HEK293 (cell line): ENCODE data around the gene ZNF93.
"Not testable (repeated sequence)": the region's sequence is repeated elsewhere in the genome, so short reads cannot be mapped to it uniquely, and the experiment has no call there.

ENCODE experiments used
- CTCF ChIA-PET: fragments of 350-600 bp; formaldehyde crosslinking; extraction: SDS; loops from one replicate; lab custom pipeline; 2021; ENCODE audit warnings: antibody characterized with exemption; lab: Yijun Ruan, JAX
- POLR2A ChIA-PET: fragments of 300-600 bp; formaldehyde crosslinking; extraction: SDS; loops from one replicate; lab custom pipeline; 2020; ENCODE audit warnings: antibody characterized with exemption, inconsistent platforms; lab: Yijun Ruan, JAX
- H3K27ac ChIP-seq: fragments of 200-500 bp; sonication (Bioruptor generic); 2 replicates; pipeline ENCODE4 v1.5.1; 2014; ENCODE audit warnings: low read depth, low read length, control low read depth, inconsistent platforms; ENCODE audit errors: extremely low read depth
- H3K36me3 ChIP-seq, 2 experiments: fragments of 200-500 bp in 1 of 2; sonication (Bioruptor generic) in 1 of 2; 1 replicate in 1 of 2; 2 replicates in 1 of 2; pipeline ENCODE4 v1.5.1; 2014 to 2017; ENCODE audit warnings: inconsistent platforms in 2 of 2, low read length in 2 of 2; ENCODE audit not compliant: control insufficient read depth in 2 of 2, insufficient read depth in 1 of 2
- H3K4me1 ChIP-seq: fragments of 200-500 bp; sonication (Bioruptor generic); 2 replicates; pipeline ENCODE4 v1.5.1; 2014; ENCODE audit warnings: mild to moderate bottlenecking, low read length, inconsistent platforms; ENCODE audit not compliant: control insufficient read depth, insufficient read depth
- H3K4me3 ChIP-seq: 2 replicates; pipeline ENCODE4 v1.5.1; 2011; ENCODE audit warnings: low read depth, mild to moderate bottlenecking, control low read depth, low read length, moderate library complexity
- H3K9me3 ChIP-seq: fragments of 200-500 bp; sonication (Bioruptor generic); 2 replicates; pipeline ENCODE4 v1.5.1; 2014; ENCODE audit warnings: low read depth, low read length, inconsistent platforms; ENCODE audit not compliant: control insufficient read depth, insufficient read depth
- IKZF3 ChIP-seq: fragments of 450-650 bp; IDR thresholded peaks from 2 replicates; pipeline ENCODE4 v1.5.0; 2018; ENCODE audit warnings: missing biosample characterization, mild to moderate bottlenecking, missing genetic modification characterization, moderate library complexity
- OVOL3 ChIP-seq: fragments of 450-650 bp; formaldehyde crosslinking; IDR thresholded peaks from 2 replicates; pipeline ENCODE4 v1.5.1; 2016; ENCODE audit warnings: missing biosample characterization, missing genetic modification characterization
- SP3 ChIP-seq: fragments of 450-650 bp; formaldehyde crosslinking; IDR thresholded peaks from 2 replicates; pipeline ENCODE4 v1.5.1; 2016; ENCODE audit warnings: missing biosample characterization, missing genetic modification characterization
- YY1 ChIP-seq: fragments of 450-650 bp; formaldehyde crosslinking; IDR thresholded peaks from 2 replicates; pipeline ENCODE4 v1.5.1; 2018; ENCODE audit warnings: missing biosample characterization, missing genetic modification characterization
- ZBTB1 ChIP-seq: fragments of 450-650 bp; formaldehyde crosslinking; IDR thresholded peaks from 2 replicates; pipeline ENCODE4 v1.5.1; 2016; ENCODE audit warnings: missing biosample characterization, missing genetic modification characterization
- ZBTB7A ChIP-seq: fragments of 450-650 bp; formaldehyde crosslinking; IDR thresholded peaks from 2 replicates; pipeline ENCODE4 v1.5.1; 2016; ENCODE audit warnings: low read depth, missing biosample characterization, missing genetic modification characterization
- ZFHX2 ChIP-seq: fragments of 450-650 bp; formaldehyde crosslinking; conservative IDR thresholded peaks from 2 replicates; pipeline ENCODE4 v1.5.1; 2016; ENCODE audit warnings: missing biosample characterization, missing genetic modification characterization
- ZFP37 ChIP-seq: fragments of 450-650 bp; formaldehyde crosslinking; IDR thresholded peaks from 2 replicates; pipeline ENCODE4 v1.5.1; 2016; ENCODE audit warnings: missing biosample characterization, missing genetic modification characterization
- ZNF10 ChIP-seq: fragments of 450-650 bp; formaldehyde crosslinking; IDR thresholded peaks from 2 replicates; pipeline ENCODE4 v1.5.1; 2017; ENCODE audit warnings: missing biosample characterization, missing genetic modification characterization
- ZNF114 ChIP-seq: fragments of 450-650 bp; formaldehyde crosslinking; IDR thresholded peaks from 2 replicates; pipeline ENCODE4 v1.5.0; 2017; ENCODE audit warnings: missing biosample characterization, missing genetic modification characterization
- ZNF19 ChIP-seq: fragments of 450-650 bp; formaldehyde crosslinking; IDR thresholded peaks from 2 replicates; pipeline ENCODE4; 2016; ENCODE audit warnings: missing biosample characterization, missing genetic modification characterization, low read depth
- ZNF23 ChIP-seq: fragments of 450-650 bp; formaldehyde crosslinking; IDR thresholded peaks from 2 replicates; pipeline ENCODE4 v1.5.1; 2016; ENCODE audit warnings: missing biosample characterization, missing genetic modification characterization, borderline replicate concordance
- ZNF311 ChIP-seq: fragments of 450-650 bp; formaldehyde crosslinking; IDR thresholded peaks from 2 replicates; pipeline ENCODE4 v1.5.1; 2017; ENCODE audit warnings: missing biosample characterization, missing genetic modification characterization, borderline replicate concordance
- ZNF324 ChIP-seq: fragments of 450-650 bp; formaldehyde crosslinking; IDR thresholded peaks from 2 replicates; pipeline ENCODE4 v1.5.1; 2016; ENCODE audit warnings: missing biosample characterization, missing genetic modification characterization
- ZNF362 ChIP-seq: fragments of 450-650 bp; formaldehyde crosslinking; IDR thresholded peaks from 2 replicates; pipeline ENCODE4 v1.5.1; 2016; ENCODE audit warnings: missing biosample characterization, missing genetic modification characterization
- ZNF37A ChIP-seq: fragments of 450-650 bp; IDR thresholded peaks from 2 replicates; pipeline ENCODE4 v1.5.1; 2018; ENCODE audit warnings: missing biosample characterization, missing genetic modification characterization
- ZNF398 ChIP-seq: fragments of 450-650 bp; formaldehyde crosslinking; IDR thresholded peaks from 2 replicates; pipeline ENCODE4 v1.5.1; 2017; ENCODE audit warnings: missing biosample characterization, missing genetic modification characterization
- ZNF423 ChIP-seq: fragments of 450-650 bp; formaldehyde crosslinking; IDR thresholded peaks from 2 replicates; pipeline ENCODE4 v1.5.1; 2016; ENCODE audit warnings: missing biosample characterization, missing genetic modification characterization
- ZNF555 ChIP-seq: fragments of 450-650 bp; formaldehyde crosslinking; conservative IDR thresholded peaks from 2 replicates; pipeline ENCODE4 v1.5.1; 2017; ENCODE audit warnings: missing biosample characterization, mild to moderate bottlenecking, missing genetic modification characterization, inconsistent platforms
- ZNF580 ChIP-seq: fragments of 450-650 bp; formaldehyde crosslinking; IDR thresholded peaks from 2 replicates; pipeline ENCODE4 v1.5.1; 2016; ENCODE audit warnings: missing biosample characterization, missing genetic modification characterization
- ZNF624 ChIP-seq: fragments of 450-650 bp; formaldehyde crosslinking; IDR thresholded peaks from 2 replicates; pipeline ENCODE4 v1.5.1; 2017; ENCODE audit warnings: missing biosample characterization, missing genetic modification characterization
- ZNF791 ChIP-seq: fragments of 450-650 bp; formaldehyde crosslinking; IDR thresholded peaks from 2 replicates; pipeline ENCODE4 v1.5.1; 2016; ENCODE audit warnings: missing biosample characterization, missing genetic modification characterization
- ZNF792 ChIP-seq: fragments of 450-650 bp; formaldehyde crosslinking; IDR thresholded peaks from 2 replicates; pipeline ENCODE4 v1.5.1; 2016; ENCODE audit warnings: missing biosample characterization, missing genetic modification characterization

Gene ZNF93

GRCh38 chr19:19955208-19955607, 54.5 kb downstream of the ZNF93 start (continued):
- TF ChIP-seq ZNF580 (tag by site-specific recombination) (no peak), OVOL3 (tag by site-specific recombination) (no peak), ZNF23 (tag by site-specific recombination) (no peak), ZFP37 (no peak), ZNF10 (tag by site-specific recombination) (no peak), ZNF792 (no peak), ZNF324 (tag by site-specific recombination) (no peak), ZNF114 (tag by site-specific recombination) (no peak), ZNF398 (tag by site-specific recombination) (no peak), ZFHX2 (tag by site-specific recombination) (no peak)

- Histone ChIP-seq H3K36me3 (no peaks in the 10 kb centered on the region), H3K27ac (no peak overlapping the region), H3K4me1 (no peaks in the 10 kb centered on the region), H3K9me3 (no peaks in the 10 kb centered on the region), H3K4me3 (no peak overlapping the region)
- CTCF ChIA-PET, result no interaction called here
- no peak for TF ChIP-seq ZBTB1 (tag by site-specific recombination)
- TF ChIP-seq SP3 (tag by site-specific recombination), result no peak
- TF ChIP-seq ZNF624 (tag by site-specific recombination), result no peak
- no peak for TF ChIP-seq ZNF37A (tag by site-specific recombination)
- TF ChIP-seq IKZF3 (tag by site-specific recombination), result no peak
- no peak for TF ChIP-seq ZNF555
- TF ChIP-seq ZNF19 (tag by site-specific recombination), result no peak
- no peak for TF ChIP-seq YY1 (tag by site-specific recombination)
- TF ChIP-seq ZNF791 (tag by site-specific recombination), result no peak
- no peak for TF ChIP-seq ZNF311 (tag by site-specific recombination)
- TF ChIP-seq ZBTB7A (tag by site-specific recombination), result no peak
- TF ChIP-seq ZNF423 (tag by site-specific recombination), result no peak
- TF ChIP-seq ZNF362 (tag by site-specific recombination), result no peak
- POLR2A ChIA-PET, result no interaction called here
These were observed 55.8 kb downstream of the ZNF93 start for GRCh38 chr19:19956434-19957075.

- H3K4me3 ChIP-seq, H3K27ac ChIP-seq, H3K9me3 ChIP-seq, H3K4me1 ChIP-seq, H3K36me3 ChIP-seq, POLR2A ChIA-PET: not testable (repeated sequence)
- CTCF ChIA-PET, result interaction anchor here (0.6 kb wide), 1 partner anchor 225 kb away, joined by 3 read pairs; the partner anchor contains the start of gene ZNF14
These were observed 57.0 kb downstream of the ZNF93 start for GRCh38 chr19:19957766-19958165.
